Caki2 (cell line): ENCODE results near the gene INTS7. TPM values are rescaled to one million over a fixed set of nuclear protein-coding genes. Genes with fewer than 3 reads are reported as not detected.
A peak's percentile ranks its signal among the peaks of the same experiment; 100 is the strongest.

ENCODE experiments used
- DNase-seq: peaks from one replicate; pipeline ENCODE4 v3.0.0-alpha.2; 2015; ENCODE audit warnings: low read depth
- in situ Hi-C: cut with HindIII; loops from 2 replicates; pipeline ENCODE4 v1.10.0; 2016; ENCODE audit warnings: low sequenced_read_pairs, low pct_unique_long_range_greater_than_20kb, mixed read lengths
- total RNA-seq: library from RNA; depleted of rRNA; stranded (reverse); fragments of >200 nt; shearing (Covaris generic); gene quantifications from 2 replicates; pipeline ENCODE4 v1.2.3, GENCODE V29; 2014; ENCODE audit warnings: low replicate concordance; rRNA removed

Gene INTS7, protein sequence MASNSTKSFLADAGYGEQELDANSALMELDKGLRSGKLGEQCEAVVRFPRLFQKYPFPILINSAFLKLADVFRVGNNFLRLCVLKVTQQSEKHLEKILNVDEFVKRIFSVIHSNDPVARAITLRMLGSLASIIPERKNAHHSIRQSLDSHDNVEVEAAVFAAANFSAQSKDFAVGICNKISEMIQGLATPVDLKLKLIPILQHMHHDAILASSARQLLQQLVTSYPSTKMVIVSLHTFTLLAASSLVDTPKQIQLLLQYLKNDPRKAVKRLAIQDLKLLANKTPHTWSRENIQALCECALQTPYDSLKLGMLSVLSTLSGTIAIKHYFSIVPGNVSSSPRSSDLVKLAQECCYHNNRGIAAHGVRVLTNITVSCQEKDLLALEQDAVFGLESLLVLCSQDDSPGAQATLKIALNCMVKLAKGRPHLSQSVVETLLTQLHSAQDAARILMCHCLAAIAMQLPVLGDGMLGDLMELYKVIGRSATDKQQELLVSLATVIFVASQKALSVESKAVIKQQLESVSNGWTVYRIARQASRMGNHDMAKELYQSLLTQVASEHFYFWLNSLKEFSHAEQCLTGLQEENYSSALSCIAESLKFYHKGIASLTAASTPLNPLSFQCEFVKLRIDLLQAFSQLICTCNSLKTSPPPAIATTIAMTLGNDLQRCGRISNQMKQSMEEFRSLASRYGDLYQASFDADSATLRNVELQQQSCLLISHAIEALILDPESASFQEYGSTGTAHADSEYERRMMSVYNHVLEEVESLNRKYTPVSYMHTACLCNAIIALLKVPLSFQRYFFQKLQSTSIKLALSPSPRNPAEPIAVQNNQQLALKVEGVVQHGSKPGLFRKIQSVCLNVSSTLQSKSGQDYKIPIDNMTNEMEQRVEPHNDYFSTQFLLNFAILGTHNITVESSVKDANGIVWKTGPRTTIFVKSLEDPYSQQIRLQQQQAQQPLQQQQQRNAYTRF
- total RNA-seq: 24.4 and 29.6 TPM in 2 replicates

DNA sequence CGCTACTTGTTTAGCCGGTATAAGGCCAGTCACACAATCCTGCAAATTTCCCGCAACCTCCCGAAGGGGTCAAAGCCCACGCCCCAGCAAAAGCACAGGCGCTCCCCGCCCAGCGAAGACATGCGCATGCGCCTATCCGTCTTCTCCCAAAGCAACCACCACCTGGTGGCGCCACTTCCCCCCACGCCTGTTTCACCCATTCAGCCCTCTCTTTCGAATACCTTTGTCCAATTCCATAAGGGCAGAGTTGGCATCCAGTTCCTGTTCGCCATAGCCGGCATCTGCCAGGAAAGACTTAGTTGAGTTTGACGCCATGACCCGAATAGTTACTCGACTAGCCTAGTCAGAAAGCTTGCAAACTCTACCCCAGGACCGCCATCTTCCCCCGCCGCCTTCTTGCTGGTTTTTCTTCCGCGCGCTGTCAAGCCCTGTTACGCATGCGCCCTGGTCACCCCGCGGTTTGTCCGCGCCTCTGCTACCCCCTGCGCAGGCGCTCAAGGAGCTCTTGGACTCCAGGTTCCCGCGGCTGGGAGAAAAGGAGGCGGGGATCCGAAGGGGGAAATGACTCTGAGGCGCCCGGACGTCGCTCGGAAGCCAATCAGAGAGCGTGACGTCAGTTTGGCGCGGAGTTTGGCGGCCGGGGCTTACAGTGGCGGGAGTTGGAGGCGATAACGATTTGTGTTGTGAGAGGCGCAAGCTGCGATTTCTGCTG, at the start of gene INTS7, which contains the start of gene DTL:
INTS7 (minus strand) TSS at position 435 of the 712 bp plus-strand sequence; CDS start at position 315, 120 bp downstream.
DTL (plus strand) TSS at position 626 of the 712 bp plus-strand sequence. CDS start 143 bp downstream, outside the sequence.
- in situ Hi-C loops: no loop called here
- DNase-seq: peak; percentile 99

DNA sequence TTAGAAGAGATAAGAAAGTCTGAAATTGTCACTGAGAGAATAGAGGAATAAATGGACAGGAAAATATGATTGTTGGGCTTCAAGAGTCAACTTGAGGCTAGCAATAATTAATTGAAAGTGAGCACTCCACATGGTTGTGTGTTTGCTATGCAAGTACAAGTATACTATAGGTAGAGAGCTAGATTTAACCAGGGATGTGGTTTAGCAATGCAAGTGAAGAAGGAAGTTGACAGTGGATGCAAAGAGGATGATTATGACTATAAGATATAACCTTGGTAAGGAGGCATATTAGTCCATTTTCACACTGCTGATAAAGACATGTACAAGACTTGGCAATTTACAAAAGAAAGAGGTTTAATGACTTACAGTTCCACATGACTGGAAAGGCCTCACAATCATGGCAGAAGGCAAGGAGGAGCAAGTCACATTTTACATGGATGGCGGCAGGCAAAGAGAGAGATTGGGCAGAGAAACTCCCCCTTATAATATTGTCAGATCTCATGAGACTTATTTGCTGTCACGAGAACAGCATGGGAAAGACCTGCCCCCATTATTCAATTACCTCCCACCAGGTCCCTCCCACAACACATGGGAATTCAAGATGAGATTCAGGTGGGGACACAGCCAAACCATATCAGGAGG, 47.5 kb upstream of the INTS7 start:
- DNase-seq: no peak
- in situ Hi-C loops: no loop called here

DNA sequence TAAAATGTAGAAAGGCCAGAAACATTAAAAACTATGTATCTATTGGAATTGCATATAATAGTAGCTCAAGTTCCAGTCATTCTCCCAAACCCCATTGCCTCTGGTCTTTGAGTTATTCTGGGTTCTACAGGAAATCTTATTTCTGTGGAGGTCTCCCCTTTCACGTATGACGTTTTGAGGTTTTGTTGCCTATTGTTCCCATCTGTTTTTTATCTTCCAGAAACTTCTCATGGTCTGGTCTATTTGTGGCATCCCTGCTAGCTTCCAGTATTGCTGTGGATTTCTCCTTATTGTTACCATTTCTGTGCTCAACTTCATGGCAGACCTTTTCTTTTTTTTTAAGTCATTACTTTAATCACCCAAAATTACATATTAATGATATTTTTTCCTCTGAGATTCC, 43.5 kb upstream of the INTS7 start:
- in situ Hi-C loops: no loop called here
- no peak for DNase-seq

DNA sequence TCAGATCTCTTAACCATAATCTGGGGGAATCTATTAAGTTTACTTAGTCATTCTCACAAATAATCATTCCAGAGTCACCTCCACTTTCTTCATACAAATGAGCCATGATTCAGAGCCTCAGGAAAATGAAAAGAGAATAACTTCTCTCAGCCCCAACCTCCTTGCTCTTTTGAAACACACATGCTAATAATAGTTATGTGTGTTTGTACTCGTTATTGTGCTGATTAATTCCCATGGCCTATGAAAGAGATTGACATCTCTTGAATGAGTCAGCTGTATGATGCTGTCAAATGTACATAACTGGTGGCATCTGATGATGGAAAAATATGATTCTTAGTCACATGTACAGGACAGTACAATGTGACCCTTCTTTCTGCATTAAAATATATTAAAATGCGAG, 41.7 kb upstream of the INTS7 start:
- no peak for DNase-seq
- in situ Hi-C loops: no loop called here

DNA sequence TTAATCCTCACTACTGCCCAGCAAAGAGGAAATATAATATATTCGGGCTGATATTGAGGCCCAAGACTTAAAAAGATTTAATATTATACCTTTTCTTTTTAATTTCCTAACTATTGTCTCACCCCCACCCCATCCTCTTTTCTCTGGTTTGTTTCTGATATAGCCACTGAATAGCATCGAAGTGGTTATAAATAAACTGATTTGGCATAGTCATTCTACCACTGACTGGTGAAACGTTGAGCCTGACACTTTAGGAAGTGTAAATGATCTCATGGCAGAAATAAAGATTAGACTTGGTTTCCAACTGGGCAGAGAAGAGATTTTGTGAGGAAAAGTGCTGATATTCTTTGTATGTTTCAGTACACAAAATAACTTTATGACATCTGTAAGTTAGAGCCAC, 39.5 kb upstream of the INTS7 start:
- DNase-seq: no peak

DNA sequence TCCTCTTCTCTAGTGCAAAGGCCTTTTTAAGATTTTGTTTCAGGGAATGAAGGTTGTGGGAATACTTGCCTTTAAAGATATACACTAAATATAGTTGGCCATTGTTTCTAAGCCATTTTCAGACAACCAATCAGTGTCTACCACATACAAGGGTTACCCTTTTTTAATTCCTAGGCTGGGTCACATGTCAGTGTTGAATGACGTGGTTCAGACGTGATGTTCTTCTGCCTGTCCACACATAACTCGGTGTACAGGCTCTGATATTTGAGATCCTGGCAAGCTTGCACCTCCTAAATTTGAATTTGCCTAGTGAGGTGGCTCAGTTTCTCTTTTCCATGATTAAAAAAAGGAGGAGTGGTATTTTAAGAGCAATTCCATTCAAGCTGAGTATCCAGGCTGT, 39.0 kb upstream of the INTS7 start:
- in situ Hi-C loops: no loop called here
- no peak for DNase-seq

More for the DNA sequence above, 39.5 kb upstream of the INTS7 start:
- in situ Hi-C loops: no loop called here

DNA sequence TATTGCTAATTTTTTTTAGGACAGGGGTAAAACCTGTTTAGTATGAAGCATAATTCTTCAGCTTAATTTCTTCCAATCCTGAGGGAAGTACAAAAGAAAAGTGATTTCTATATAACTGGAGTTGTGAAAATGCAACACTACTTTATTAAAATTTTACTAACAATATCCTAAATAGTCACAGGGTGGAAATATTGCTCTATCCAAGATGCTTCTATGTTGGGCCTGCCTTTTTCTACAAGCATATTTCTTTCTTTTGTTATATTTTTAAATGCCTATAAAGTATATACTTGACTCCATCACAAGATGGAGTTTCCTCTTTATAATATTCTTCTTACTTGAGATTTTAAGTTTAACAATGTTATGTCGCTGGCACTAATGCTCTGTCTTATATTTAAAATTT, 38.1 kb upstream of the INTS7 start:
- in situ Hi-C loops: no loop called here
- no peak for DNase-seq

DNA sequence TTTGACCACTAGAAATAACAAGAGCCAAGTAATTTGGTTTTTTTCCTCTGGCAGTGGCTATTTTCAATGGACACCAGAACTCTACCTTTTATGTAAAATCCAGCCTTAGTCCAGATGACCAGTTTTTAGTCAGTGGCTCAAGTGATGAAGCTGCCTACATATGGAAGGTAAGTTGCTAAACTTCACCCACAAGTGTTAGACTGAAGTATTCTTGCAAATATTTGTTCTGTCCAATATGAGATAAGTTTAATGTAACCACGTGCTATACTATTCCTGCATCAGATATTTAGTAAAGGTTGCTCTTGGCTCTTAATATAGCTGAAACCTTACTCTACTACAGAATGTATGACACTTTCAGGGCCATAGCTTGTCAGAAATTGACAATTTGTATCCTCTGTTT, 36.7 kb upstream of the INTS7 start:
- no peak for DNase-seq
- in situ Hi-C loops: no loop called here

DNA sequence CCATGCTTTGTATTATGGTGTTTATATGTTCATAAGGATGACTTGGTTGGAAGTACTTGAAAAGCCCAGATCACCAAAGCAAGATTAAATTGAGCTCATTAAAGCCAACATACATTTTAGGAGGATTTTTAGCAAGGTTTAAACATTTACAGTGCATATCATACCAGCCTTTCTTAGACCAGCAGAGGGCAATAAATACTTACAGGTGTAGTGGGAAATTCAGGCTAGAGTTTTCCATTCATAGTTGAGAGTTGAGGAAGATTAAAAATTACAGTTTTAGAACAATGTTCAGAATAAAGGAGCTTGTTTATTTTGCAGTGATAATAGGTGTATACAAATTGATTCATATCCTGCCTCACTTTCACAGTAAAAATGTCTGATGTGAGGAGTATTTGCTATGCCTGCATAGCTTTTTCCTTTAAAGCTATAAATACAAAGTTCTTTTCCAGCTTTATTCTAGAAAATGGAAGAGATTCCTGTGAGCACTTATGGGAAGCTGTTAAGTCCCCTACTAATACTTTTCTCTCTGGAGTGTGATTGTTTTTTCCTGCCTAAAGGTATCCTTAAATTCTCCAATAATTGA, 35.5 kb upstream of the INTS7 start:
- DNase-seq: peak; percentile 44
- in situ Hi-C loops: no loop called here

DNA sequence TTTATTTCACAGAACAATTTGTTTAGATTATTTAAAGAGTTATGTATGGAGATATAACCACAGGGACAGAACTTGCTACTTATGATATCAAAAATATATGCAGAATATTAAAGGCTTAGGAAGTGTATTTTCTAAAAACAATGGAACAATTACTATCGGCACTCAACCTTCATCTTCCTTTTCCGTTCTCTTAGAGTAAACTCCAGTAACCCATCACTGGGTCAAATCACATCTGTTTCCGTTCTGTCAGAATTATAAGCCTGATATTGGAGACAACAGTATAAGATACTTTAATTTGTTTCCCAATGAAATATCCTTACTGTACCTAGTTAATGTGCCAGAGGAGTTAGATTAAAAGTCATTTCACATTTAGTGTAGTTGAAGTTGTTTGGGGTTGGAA, 32.4 kb upstream of the INTS7 start:
- no peak for DNase-seq
- in situ Hi-C loops: no loop called here

DNA sequence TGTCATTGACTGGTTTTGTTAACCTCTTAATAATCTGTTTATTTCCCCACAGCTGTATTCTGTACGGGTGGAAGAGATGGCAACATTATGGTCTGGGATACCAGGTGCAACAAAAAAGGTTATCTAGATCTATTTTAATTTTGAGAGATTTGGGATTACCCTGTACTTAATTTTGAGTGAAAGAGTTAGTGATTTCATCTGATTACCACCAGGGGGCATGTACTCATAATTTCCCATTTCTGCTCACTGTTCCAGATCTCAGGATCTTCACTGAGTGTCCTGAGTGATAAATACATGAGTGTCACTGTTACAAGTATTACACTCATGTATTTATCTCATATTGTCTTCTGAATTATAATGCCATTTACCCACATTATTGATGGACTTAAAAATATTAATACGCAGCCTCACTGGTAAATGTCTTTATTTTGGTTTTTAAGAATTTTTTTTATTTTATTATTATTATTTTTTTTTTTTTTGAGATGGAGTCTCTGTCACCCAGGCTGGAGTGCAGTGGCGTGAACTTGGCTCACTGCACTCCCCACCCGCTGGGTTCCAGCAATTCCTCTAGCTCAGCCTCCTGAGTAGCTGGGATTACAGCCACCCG, 27.6 kb upstream of the INTS7 start:
- peak; percentile 27 for DNase-seq
- in situ Hi-C loops: no loop called here

DNA sequence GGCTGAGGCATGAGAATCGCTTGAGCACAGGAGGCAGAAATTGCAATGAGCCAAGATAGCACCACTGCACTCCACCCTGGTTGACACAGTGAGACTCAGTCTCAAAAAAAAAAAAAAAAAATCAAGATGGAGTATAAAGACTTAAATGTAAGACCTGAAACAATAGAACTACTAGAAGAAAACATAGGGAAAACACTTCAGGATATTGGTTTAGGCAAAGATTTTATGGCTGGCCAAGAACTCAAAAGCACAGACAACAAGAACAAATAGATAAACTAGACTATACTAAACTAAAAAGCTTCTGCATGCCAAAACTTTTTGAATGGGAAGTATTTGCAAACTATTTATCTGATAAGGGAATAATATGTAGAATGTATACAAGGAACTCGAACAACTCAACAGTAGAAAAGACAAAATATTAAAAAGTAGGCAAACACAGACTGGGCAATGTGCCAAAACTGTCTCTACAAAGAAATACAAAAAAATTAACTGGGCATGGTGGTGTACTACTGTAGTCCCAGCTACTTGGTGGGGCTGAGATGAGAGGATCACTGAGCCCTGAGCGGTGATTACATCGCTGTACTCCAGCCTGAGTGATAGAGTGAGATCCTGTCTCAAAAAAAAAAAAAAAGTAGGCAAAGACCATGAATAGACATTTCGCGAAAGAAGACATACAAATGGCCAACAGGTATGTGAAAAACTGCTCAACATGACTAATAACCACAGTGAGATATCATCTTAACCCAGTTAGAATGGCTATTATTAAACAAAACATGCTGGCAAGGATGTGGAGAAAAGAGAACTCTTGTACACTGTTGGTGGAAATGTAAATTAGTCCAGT, 25.5 kb upstream of the INTS7 start:
- in situ Hi-C loops: no loop called here
- peak; percentile 26 for DNase-seq

DNA sequence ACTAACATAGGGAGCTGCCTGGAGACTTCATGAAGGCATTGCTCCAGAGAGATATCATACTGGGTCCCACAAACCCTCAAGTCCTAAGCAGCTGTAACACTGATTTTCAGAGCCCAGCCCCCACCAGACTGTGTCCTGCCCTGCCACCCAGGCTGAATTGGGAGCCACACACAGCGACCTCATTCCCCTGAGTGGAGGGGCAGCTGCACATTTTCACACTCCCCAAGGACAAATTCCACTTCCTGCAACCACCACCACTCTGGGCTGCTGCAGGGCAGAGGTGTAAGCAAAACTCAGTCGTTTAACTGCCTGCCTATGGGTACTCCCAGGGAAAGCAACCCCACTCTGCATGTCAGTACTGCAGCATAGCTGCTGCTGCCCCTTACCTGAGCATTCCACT, 20.0 kb upstream of the INTS7 start:
- in situ Hi-C loops: no loop called here

DNA sequence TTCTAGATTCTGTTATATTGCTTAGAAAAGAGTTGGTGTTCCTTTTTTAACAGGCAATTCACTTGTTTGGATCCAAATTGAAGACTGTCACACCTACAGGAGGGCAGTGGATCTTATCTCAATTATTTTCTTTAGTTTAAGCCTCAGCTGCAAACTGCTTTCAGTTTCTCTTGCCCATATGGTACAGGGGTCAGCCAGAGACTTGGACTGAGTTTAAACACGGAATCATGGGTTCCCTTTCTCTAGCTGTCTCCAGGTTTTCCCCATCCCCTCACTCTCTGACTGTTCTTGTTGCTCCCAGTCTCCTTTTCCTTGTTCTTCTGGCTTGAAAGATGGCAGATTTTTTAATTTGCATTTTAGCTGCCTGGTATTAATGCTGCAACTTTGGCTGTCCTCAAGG, 18.6 kb upstream of the INTS7 start:
- DNase-seq: no peak
- in situ Hi-C loops: no loop called here

More for the DNA sequence above, 20.0 kb upstream of the INTS7 start:
- DNase-seq: no peak

DNA sequence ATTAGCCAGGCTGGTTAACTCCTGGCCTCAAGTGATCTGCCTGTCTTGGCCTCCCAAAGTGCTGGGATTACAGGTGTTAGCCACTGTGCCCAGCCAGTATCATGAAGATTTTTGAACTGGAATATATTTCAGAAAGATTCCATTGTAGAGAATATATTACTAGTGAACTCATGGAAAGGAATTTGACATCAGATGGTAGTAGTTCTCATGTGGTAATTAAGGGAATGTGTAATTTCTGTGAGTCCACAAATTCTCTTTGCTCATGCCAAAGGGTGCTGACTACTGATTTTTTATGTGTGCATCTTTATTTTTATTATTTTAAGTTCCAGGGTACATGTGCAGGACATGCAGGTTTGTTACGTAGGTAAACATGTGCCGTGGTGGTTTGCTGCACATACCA, 10.6 kb upstream of the INTS7 start:
- DNase-seq: no peak
- in situ Hi-C loops: no loop called here

DNA sequence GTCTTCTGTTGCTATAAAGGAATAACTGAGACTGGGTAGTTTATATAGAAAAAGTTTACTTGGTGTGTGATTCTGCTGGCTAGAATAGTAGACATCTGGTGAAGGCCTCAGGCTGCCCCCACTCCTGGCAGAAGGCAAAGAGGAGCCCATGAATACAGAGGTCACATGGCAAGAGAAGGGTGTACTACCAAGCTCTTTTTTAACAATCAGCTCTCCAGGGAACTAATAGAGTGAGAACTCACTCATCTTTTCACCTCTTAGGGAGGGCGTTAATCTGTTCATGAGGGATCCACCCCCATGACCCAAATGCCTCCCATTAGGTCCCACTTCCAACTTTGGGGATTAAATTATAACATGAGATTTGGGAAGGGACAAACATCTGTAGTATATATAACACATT, 9.5 kb upstream of the INTS7 start:
- DNase-seq: no peak
- in situ Hi-C loops: no loop called here
